HCT116 (cell line): ENCODE data around the gene SIK3. TPM values are rescaled to one million over a fixed set of nuclear protein-coding genes. Genes with fewer than 3 reads are reported as not detected.

Source experiments
- ATAC-seq: fragments of 200-7000 bp; cut with Tn5 transposase; 2 replicates; pipeline ENCODE4 v1.9.1; 2020; ENCODE audit warnings: mild to moderate bottlenecking, moderate library complexity
- BruUV-seq: library from RNA; stranded (reverse); fragments of 400-500 nt; replicated peaks from 2 replicates; lab custom pipeline; 2021; lab: Mats Ljungman, UMichigan
- CTCF ChIA-PET: fragments of 300-600 bp; sonication (Branson Sonifier 250); formaldehyde crosslinking; loops from one replicate; lab custom pipeline; 2021; ENCODE audit warnings: antibody characterized with exemption; lab: Charles Lee
- POLR2A ChIA-PET: fragments of 300-600, 350-600 bp; sonication (Branson Sonifier 250); formaldehyde crosslinking; loops from one replicate; lab custom pipeline; 2021; ENCODE audit warnings: antibody characterized with exemption; lab: Charles Lee
- RAD21 ChIA-PET, 2 experiments: fragments of 300-600 bp; sonication (Branson Sonifier 250); formaldehyde crosslinking; loops; one replicate each; lab custom pipeline; 2023; ENCODE audit warnings: low total read pairs in 2 of 2; ENCODE audit not compliant: uncharacterized antibody in 2 of 2, unreplicated experiment in 2 of 2, low non-redundant PET in 1 of 2; lab: Charles Lee
- DNase-seq: peaks from one replicate; pipeline ENCODE4 v3.0.0-alpha.2; 2010; ENCODE audit warnings: low read depth, low spot score
- H2AFZ ChIP-seq: fragments of 200-600 bp; shearing (Covaris generic), sonication (generic); 2 replicates; pipeline ENCODE4 v1.6.1; 2017; ENCODE audit warnings: low read depth, mixed run types, mixed read lengths, antibody characterized with exemption, low read length; ENCODE audit not compliant: poor library complexity, severe bottlenecking
- H3K27ac ChIP-seq: 2 replicates; pipeline ENCODE4 v1.5.1; 2012; ENCODE audit warnings: low read depth, low read length
- H3K27me3 ChIP-seq: fragments of 200-600 bp; sonication (generic); 2 replicates; pipeline ENCODE4 v1.6.1; 2016; ENCODE audit warnings: mixed run types, low read length, mixed read lengths; ENCODE audit not compliant: insufficient read depth
- H3K36me3 ChIP-seq, 2 experiments: fragments of 200-500 bp in 1 of 2; fragments of 200-600 bp in 1 of 2; sonication (Bioruptor generic) in 1 of 2; sonication (generic) in 1 of 2; 2 replicates each; pipeline versions ENCODE4 v1.5.1 to v1.6.1; 2014 to 2016; ENCODE audit warnings: low read length in 2 of 2, inconsistent platforms in 1 of 2, mixed read lengths in 1 of 2, mixed run types in 1 of 2; ENCODE audit not compliant: insufficient read depth in 2 of 2, control insufficient read depth in 1 of 2
- H3K4me1 ChIP-seq, 2 experiments: fragments of 200-600 bp in 1 of 2; sonication (generic) in 1 of 2; 2 replicates each; pipeline versions ENCODE4 v1.5.1 to v1.6.1; 2012 to 2017; ENCODE audit warnings: low read length in 2 of 2, inconsistent platforms in 1 of 2, mild to moderate bottlenecking in 1 of 2, mixed read lengths in 1 of 2, mixed run types in 1 of 2, moderate library complexity in 1 of 2; ENCODE audit not compliant: insufficient read depth in 2 of 2, control insufficient read depth in 1 of 2
- H3K4me2 ChIP-seq: fragments of 200-600 bp; sonication (generic); 2 replicates; pipeline ENCODE4 v1.6.1; 2017; ENCODE audit warnings: mixed run types, low read length, mixed read lengths
- H3K4me3 ChIP-seq, 2 experiments: fragments of 200-600 bp in 1 of 2; sonication (generic) in 1 of 2; replicated peaks in 1 of 2; 2 replicates each; pipeline ENCODE4 v1.5.1; 2011 to 2016; ENCODE audit warnings: low read length in 2 of 2, control low read depth in 1 of 2, low read depth in 1 of 2, mild to moderate bottlenecking in 1 of 2, mixed read lengths in 1 of 2, mixed run types in 1 of 2
- H3K79me2 ChIP-seq: fragments of 200-600 bp; sonication (generic); 2 replicates; pipeline ENCODE4 v1.6.1; 2017; ENCODE audit warnings: mild to moderate bottlenecking, mixed run types, low read length, moderate library complexity, mixed read lengths; ENCODE audit not compliant: insufficient read depth
- H3K9ac ChIP-seq: fragments of 200-600 bp; sonication (generic); 2 replicates; pipeline ENCODE4 v1.6.1; 2016; ENCODE audit warnings: low read length, mixed read lengths
- H3K9me2 ChIP-seq: fragments of 200-600 bp; sonication (generic), shearing (Covaris generic); 2 replicates; pipeline ENCODE4 v1.6.1; 2017; ENCODE audit warnings: mixed run types, mild to moderate bottlenecking, moderate library complexity; ENCODE audit not compliant: insufficient read depth
- H3K9me3 ChIP-seq, 2 experiments: fragments of 200-500 bp in 1 of 2; fragments of 200-600 bp in 1 of 2; sonication (Bioruptor generic) in 1 of 2; sonication (generic) in 1 of 2; 2 replicates each; pipeline ENCODE4 v1.6.1; 2014 to 2017; ENCODE audit warnings: low read length in 2 of 2, mixed read lengths in 2 of 2, inconsistent platforms in 1 of 2, low read depth in 1 of 2, mild to moderate bottlenecking in 1 of 2, mixed run types in 1 of 2, moderate library complexity in 1 of 2; ENCODE audit not compliant: control insufficient read depth in 1 of 2, insufficient read depth in 1 of 2
- H4K20me1 ChIP-seq: fragments of 200-600 bp; sonication (generic), shearing (Covaris generic); 2 replicates; pipeline ENCODE4 v1.6.1; 2017; ENCODE audit warnings: mixed run types, mild to moderate bottlenecking, moderate library complexity; ENCODE audit not compliant: insufficient read depth
- EGR1 ChIP-seq: IDR thresholded peaks from 2 replicates; pipeline ENCODE4 v1.6.1; 2012; ENCODE audit warnings: low read depth
- EZH2 ChIP-seq: fragments of 200-600 bp; sonication (generic); IDR thresholded peaks from 2 replicates; pipeline ENCODE4 v1.6.1; 2017; ENCODE audit warnings: antibody characterized with exemption, mixed run types
- FOSL1 ChIP-seq: IDR thresholded peaks from 2 replicates; pipeline ENCODE4 v1.6.1; 2012; ENCODE audit warnings: low read depth
- POLR2A ChIP-seq: IDR thresholded peaks from 2 replicates; pipeline ENCODE4 v1.7.0; 2011; ENCODE audit warnings: borderline replicate concordance; ENCODE audit not compliant: insufficient read depth, insufficient read length; ENCODE audit errors: extremely low read depth
- POLR2AphosphoS5 ChIP-seq: IDR thresholded peaks from 2 replicates; pipeline ENCODE4 v1.6.1; 2011; ENCODE audit warnings: mild to moderate bottlenecking, low read depth, low read length, moderate library complexity
- RAD21 ChIP-seq: IDR thresholded peaks from 2 replicates; pipeline ENCODE4 v1.6.1; 2012; ENCODE audit warnings: low read depth, mild to moderate bottlenecking
- SIN3A ChIP-seq: IDR thresholded peaks from 2 replicates; pipeline ENCODE4 v1.6.1; 2012; ENCODE audit warnings: low read depth
- SP1 ChIP-seq: IDR thresholded peaks from 2 replicates; pipeline ENCODE4 v1.6.1; 2012; ENCODE audit warnings: low read depth
- SRF ChIP-seq: IDR thresholded peaks from 2 replicates; pipeline ENCODE4 v1.6.1; 2012; ENCODE audit warnings: low read depth
- YY1 ChIP-seq: IDR thresholded peaks from 2 replicates; pipeline ENCODE4 v1.6.1; 2011; ENCODE audit warnings: low read length, low read depth, moderate library complexity, mild to moderate bottlenecking; ENCODE audit not compliant: insufficient replicate concordance; ENCODE audit errors: extremely low read depth
- ZFX ChIP-seq: fragments of 450-650 bp; IDR thresholded peaks from 2 replicates; pipeline ENCODE4 v1.6.1; 2017
- intact Hi-C: fragments of 100-400 bp; cut with micrococcal nuclease; formaldehyde crosslinking; loops from 2 replicates; pipeline ENCODE4 v1.10.0; 2022
- total RNA-seq: library from RNA; stranded (reverse); gene quantifications from one replicate; pipeline ENCODE4 v1.2.1, GENCODE V29; 2021; ENCODE audit not compliant: unreplicated experiment
- TF ChIP-seq, protein P1 (sequence below): IDR thresholded peaks from 2 replicates; pipeline ENCODE4 v1.6.1; 2012
- TF ChIP-seq, protein P2 (sequence below), 3 experiments: fragments of 200-600 bp in 1 of 3; sonication (generic) in 1 of 3; IDR thresholded peaks in 2 of 3; conservative IDR thresholded peaks in 1 of 3; 2 replicates each; pipeline ENCODE4 v1.5.1; 2012 to 2017; ENCODE audit warnings: low read depth in 2 of 3, low read length in 2 of 3, antibody characterized with exemption in 1 of 3, borderline replicate concordance in 1 of 3, control low read depth in 1 of 3, mild to moderate bottlenecking in 1 of 3, mixed read lengths in 1 of 3, mixed run types in 1 of 3, moderate library complexity in 1 of 3; ENCODE audit not compliant: insufficient read depth in 1 of 3
- TF ChIP-seq, protein P3 (sequence below): IDR thresholded peaks from 2 replicates; pipeline ENCODE4 v1.6.1; 2012; ENCODE audit warnings: low read depth

SIK3 gene
- total RNA-seq, 1 experiment from 2014 or later: 21.0 TPM

DNA sequence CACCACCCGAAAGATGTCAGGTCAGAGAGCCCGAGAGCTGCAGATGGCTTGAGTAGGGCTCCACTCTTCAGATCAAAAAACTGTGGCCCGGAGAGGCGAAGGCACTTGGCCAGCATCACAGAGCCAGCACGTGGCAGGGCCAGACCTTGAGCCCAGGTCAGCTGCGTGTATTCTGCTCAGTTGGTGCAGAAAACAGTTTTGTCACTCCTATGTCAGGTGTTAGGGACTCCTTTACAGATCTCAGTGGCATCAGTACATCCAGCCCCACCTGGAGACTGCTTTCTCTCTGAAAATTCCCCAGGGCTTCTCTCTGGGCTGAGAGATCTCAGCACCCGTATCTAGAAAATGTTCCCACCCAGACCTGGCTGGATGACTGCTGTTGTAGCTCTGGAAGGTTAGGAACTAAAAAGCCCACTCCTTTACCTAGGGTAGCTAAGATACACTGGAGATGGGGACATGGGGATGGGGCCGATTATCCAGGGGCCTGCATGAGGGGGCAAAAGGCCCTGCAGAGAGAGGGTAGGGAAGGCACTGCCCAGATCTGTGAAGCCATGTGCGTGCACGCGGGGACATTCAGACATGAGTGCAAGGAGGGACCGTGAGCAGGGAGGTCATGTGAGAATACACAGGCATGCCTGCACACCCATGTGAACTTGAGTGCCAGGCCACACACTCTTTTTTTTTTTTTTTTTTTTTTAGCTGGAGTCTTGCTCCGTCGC, 264.3 kb downstream of the SIK3 start:
- DNase-seq (no peak), ATAC-seq (no peak)
- H3K4me1 ChIP-seq: peaks cover 8 to 15% of the 10 kb centered on the region in 2 experiments
- no peak overlapping the region for H2AFZ ChIP-seq
- no peak overlapping the region for H3K4me2 ChIP-seq
- H3K9me3 ChIP-seq: no peaks in the 10 kb centered on the region
- H3K27me3 ChIP-seq: no peaks in the 10 kb centered on the region
- intact Hi-C loops: no loop called here
- BruUV-seq: no TSS peak
- no peak overlapping the region for H3K27ac ChIP-seq
- CTCF ChIA-PET: no interaction called here
- H3K79me2 ChIP-seq: no peaks in the 10 kb centered on the region
- H3K9ac ChIP-seq: no peak overlapping the region
- TF ChIP-seq, protein P1, sequence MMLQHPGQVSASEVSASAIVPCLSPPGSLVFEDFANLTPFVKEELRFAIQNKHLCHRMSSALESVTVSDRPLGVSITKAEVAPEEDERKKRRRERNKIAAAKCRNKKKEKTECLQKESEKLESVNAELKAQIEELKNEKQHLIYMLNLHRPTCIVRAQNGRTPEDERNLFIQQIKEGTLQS: no peak
- TF ChIP-seq, protein P2, sequence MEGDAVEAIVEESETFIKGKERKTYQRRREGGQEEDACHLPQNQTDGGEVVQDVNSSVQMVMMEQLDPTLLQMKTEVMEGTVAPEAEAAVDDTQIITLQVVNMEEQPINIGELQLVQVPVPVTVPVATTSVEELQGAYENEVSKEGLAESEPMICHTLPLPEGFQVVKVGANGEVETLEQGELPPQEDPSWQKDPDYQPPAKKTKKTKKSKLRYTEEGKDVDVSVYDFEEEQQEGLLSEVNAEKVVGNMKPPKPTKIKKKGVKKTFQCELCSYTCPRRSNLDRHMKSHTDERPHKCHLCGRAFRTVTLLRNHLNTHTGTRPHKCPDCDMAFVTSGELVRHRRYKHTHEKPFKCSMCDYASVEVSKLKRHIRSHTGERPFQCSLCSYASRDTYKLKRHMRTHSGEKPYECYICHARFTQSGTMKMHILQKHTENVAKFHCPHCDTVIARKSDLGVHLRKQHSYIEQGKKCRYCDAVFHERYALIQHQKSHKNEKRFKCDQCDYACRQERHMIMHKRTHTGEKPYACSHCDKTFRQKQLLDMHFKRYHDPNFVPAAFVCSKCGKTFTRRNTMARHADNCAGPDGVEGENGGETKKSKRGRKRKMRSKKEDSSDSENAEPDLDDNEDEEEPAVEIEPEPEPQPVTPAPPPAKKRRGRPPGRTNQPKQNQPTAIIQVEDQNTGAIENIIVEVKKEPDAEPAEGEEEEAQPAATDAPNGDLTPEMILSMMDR (IDR thresholded peaks at IDR 0.05 in 2 of 3, conservative IDR thresholded peaks at IDR 0.05 in 1 of 3; ENCODE audit: borderline replicate concordance in 1 of 3, insufficient read depth in 1 of 3, low read depth in 2 of 3, low read length in 2 of 3): no peak
- TF ChIP-seq RAD21: no peak
- TF ChIP-seq POLR2A: no peak
- no peak for TF ChIP-seq SRF
- TF ChIP-seq FOSL1: no peak
- no peak for TF ChIP-seq SIN3A
- TF ChIP-seq, protein P3, sequence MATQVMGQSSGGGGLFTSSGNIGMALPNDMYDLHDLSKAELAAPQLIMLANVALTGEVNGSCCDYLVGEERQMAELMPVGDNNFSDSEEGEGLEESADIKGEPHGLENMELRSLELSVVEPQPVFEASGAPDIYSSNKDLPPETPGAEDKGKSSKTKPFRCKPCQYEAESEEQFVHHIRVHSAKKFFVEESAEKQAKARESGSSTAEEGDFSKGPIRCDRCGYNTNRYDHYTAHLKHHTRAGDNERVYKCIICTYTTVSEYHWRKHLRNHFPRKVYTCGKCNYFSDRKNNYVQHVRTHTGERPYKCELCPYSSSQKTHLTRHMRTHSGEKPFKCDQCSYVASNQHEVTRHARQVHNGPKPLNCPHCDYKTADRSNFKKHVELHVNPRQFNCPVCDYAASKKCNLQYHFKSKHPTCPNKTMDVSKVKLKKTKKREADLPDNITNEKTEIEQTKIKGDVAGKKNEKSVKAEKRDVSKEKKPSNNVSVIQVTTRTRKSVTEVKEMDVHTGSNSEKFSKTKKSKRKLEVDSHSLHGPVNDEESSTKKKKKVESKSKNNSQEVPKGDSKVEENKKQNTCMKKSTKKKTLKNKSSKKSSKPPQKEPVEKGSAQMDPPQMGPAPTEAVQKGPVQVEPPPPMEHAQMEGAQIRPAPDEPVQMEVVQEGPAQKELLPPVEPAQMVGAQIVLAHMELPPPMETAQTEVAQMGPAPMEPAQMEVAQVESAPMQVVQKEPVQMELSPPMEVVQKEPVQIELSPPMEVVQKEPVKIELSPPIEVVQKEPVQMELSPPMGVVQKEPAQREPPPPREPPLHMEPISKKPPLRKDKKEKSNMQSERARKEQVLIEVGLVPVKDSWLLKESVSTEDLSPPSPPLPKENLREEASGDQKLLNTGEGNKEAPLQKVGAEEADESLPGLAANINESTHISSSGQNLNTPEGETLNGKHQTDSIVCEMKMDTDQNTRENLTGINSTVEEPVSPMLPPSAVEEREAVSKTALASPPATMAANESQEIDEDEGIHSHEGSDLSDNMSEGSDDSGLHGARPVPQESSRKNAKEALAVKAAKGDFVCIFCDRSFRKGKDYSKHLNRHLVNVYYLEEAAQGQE: no peak
- no peak for TF ChIP-seq SP1
- TF ChIP-seq EZH2: no peak
- TF ChIP-seq EGR1: no peak
- no peak for TF ChIP-seq ZFX
- no peak for TF ChIP-seq POLR2AphosphoS5
- no peak for TF ChIP-seq YY1
- H3K9me2 ChIP-seq: no peaks in the 10 kb centered on the region
- POLR2A ChIA-PET: interaction anchor here (0.6 kb wide), 1 partner anchor 47 kb away, joined by 3 read pairs; no protein-coding TSS in a partner anchor
- H3K36me3 ChIP-seq: no peaks in the 10 kb centered on the region
- H3K4me3 ChIP-seq: no peak overlapping the region
- RAD21 ChIA-PET: no interaction called here
- H4K20me1 ChIP-seq: no peaks in the 10 kb centered on the region
